Neural progenitor cell (in vitro differentiated cells): ENCODE data around the gene NAPEPLD. TPM values are rescaled to one million over a fixed set of nuclear protein-coding genes. Genes with fewer than 3 reads are reported as not detected.
"Not testable (repeated sequence)": the region's sequence is repeated elsewhere in the genome, so short reads cannot be mapped to it uniquely, and the experiment has no call there.

Experiments used
- DNase-seq: peaks from one replicate; pipeline ENCODE4 v3.0.0-alpha.2; 2016; ENCODE audit warnings: low spot score
- H2AFZ ChIP-seq: fragments of 200-600 bp; sonication (generic); replicated peaks from 2 replicates; pipeline ENCODE4 v1.6.1; 2016; ENCODE audit warnings: antibody characterized with exemption
- H3F3A ChIP-seq: fragments of 200-600 bp; sonication (generic); 2 replicates; pipeline ENCODE4 v1.6.1; 2016; ENCODE audit warnings: antibody characterized with exemption, low read depth
- H3K27ac ChIP-seq: fragments of 200-600 bp; sonication (generic); 2 replicates; pipeline ENCODE4 v1.5.1; 2016; ENCODE audit warnings: mild to moderate bottlenecking
- H3K27me3 ChIP-seq: fragments of 200-600 bp; sonication (generic); 2 replicates; pipeline ENCODE4 v1.6.1; 2016; ENCODE audit warnings: mild to moderate bottlenecking, moderate library complexity
- H3K36me3 ChIP-seq: fragments of 200-600 bp; sonication (generic); 2 replicates; pipeline ENCODE4 v1.5.1; 2016
- H3K4me1 ChIP-seq: fragments of 200-600 bp; sonication (generic); 2 replicates; pipeline ENCODE4 v1.6.1; 2016; ENCODE audit warnings: mixed run types
- H3K4me2 ChIP-seq: fragments of 200-600 bp; sonication (generic); 2 replicates; pipeline ENCODE4 v1.6.1; 2016
- H3K4me3 ChIP-seq: fragments of 200-600 bp; sonication (generic); 2 replicates; pipeline ENCODE4 v1.5.1; 2016
- H3K79me2 ChIP-seq: fragments of 200-600 bp; sonication (generic); 2 replicates; pipeline ENCODE4 v1.6.1; 2016; ENCODE audit warnings: low read depth
- H3K9ac ChIP-seq: fragments of 200-600 bp; sonication (generic); 2 replicates; pipeline ENCODE4 v1.6.1; 2016
- H3K9me3 ChIP-seq: fragments of 200-600 bp; sonication (generic); 2 replicates; pipeline ENCODE4 v1.5.1; 2016; ENCODE audit warnings: low read depth
- H4K20me1 ChIP-seq: fragments of 200-600 bp; sonication (generic); 2 replicates; pipeline ENCODE4 v1.6.1; 2016; ENCODE audit warnings: low read depth
- H3K27ac Mint-ChIP-seq: 3 replicates; pipeline ENCODE4 v1.8.0; 2021; ENCODE audit warnings: mixed read lengths
- H3K27me3 Mint-ChIP-seq: 2 replicates; pipeline ENCODE4 v1.8.0; 2022; ENCODE audit warnings: low read depth, mild to moderate bottlenecking, inconsistent platforms, moderate library complexity, mixed read lengths; ENCODE audit not compliant: insufficient read depth
- H3K36me3 Mint-ChIP-seq: 3 replicates; pipeline ENCODE4 v1.8.0; 2021; ENCODE audit warnings: mixed read lengths
- H3K4me1 Mint-ChIP-seq: 3 replicates; pipeline ENCODE4 v1.8.0; 2021; ENCODE audit warnings: mixed read lengths
- H3K4me3 Mint-ChIP-seq: 3 replicates; pipeline ENCODE4 v1.8.0; 2021; ENCODE audit warnings: mild to moderate bottlenecking, moderate library complexity, mixed read lengths
- H3K9me3 Mint-ChIP-seq: 3 replicates; pipeline ENCODE4 v1.8.0; 2020; ENCODE audit warnings: mixed read lengths
- CTCF ChIP-seq: fragments of 200-600 bp; sonication (generic); IDR thresholded peaks from 2 replicates; pipeline ENCODE4 v1.5.1; 2017; ENCODE audit warnings: antibody characterized with exemption, mild to moderate bottlenecking
- EZH2 ChIP-seq: fragments of 200-600 bp; sonication (generic); IDR thresholded peaks from 2 replicates; pipeline ENCODE4 v1.6.1; 2017; ENCODE audit warnings: antibody characterized with exemption, mild to moderate bottlenecking, moderate library complexity
- EZH2phosphoT487 ChIP-seq: fragments of 200-600 bp; sonication (generic); IDR thresholded peaks from 2 replicates; pipeline ENCODE4 v1.6.1; 2017; ENCODE audit warnings: antibody characterized with exemption
- total RNA-seq: library from RNA; depleted of rRNA; stranded (reverse); fragments of >200 nt; gene quantifications from 2 replicates; pipeline ENCODE4 v1.2.3, GENCODE V29; 2015; ENCODE audit warnings: low replicate concordance

Gene NAPEPLD
- total RNA-seq, 1 donor from 2014 or later, result 13.3 TPM

- H3K36me3 ChIP-seq, result no peaks in the 10 kb centered on the region
- Mint-ChIP-seq H3K27me3 (no peaks in the 10 kb centered on the region), H3K36me3 (peaks cover 28% of the 10 kb centered on the region), H3K4me1 (no peaks in the 10 kb centered on the region), H3K4me3 (no peak overlapping the region), H3K27ac (no peak overlapping the region), H3K9me3 (peaks cover under 1% of the 10 kb centered on the region)
- no peaks in the 10 kb centered on the region for H3K9me3 ChIP-seq
- no peaks in the 10 kb centered on the region for H3K27me3 ChIP-seq
- H3K9ac ChIP-seq, result no peak overlapping the region
- no peak overlapping the region for H3K27ac ChIP-seq
- no peaks in the 10 kb centered on the region for H3K79me2 ChIP-seq
- DNase-seq, result no peak
- no peak overlapping the region for H3K4me3 ChIP-seq
- H3F3A ChIP-seq, result no peaks in the 10 kb centered on the region
- no peak overlapping the region for H3K4me2 ChIP-seq
- no peak overlapping the region for H2AFZ ChIP-seq
- H3K4me1 ChIP-seq, result no peaks in the 10 kb centered on the region
- no peaks in the 10 kb centered on the region for H4K20me1 ChIP-seq
- TF ChIP-seq CTCF (no peak), EZH2phosphoT487 (no peak), EZH2 (no peak)
Observed at GRCh38 chr7:103114576-103115008, 34.3 kb downstream of the NAPEPLD start.

- Histone ChIP-seq H3K79me2 (no peaks in the 10 kb centered on the region), H3K27me3 (no peaks in the 10 kb centered on the region), H3K4me2 (no peak overlapping the region), H3K4me3 (no peak overlapping the region), H4K20me1 (no peaks in the 10 kb centered on the region), H3K4me1 (no peaks in the 10 kb centered on the region), H3K9ac (no peak overlapping the region), H3K27ac (no peak overlapping the region), H3F3A (no peaks in the 10 kb centered on the region), H3K9me3 (no peaks in the 10 kb centered on the region), H2AFZ (no peak overlapping the region), H3K36me3 (no peaks in the 10 kb centered on the region)
- TF ChIP-seq EZH2, result no peak
- TF ChIP-seq EZH2phosphoT487, result no peak
- TF ChIP-seq CTCF, result no peak
- Mint-ChIP-seq H3K27ac (no peak overlapping the region), H3K9me3 (peaks cover 6% of the 10 kb centered on the region), H3K4me1 (no peaks in the 10 kb centered on the region), H3K27me3 (no peaks in the 10 kb centered on the region), H3K36me3 (peaks cover 38% of the 10 kb centered on the region), H3K4me3 (no peak overlapping the region)
- no peak for DNase-seq
Observed at GRCh38 chr7:103113164-103113563, 35.7 kb downstream of the NAPEPLD start.

- H3K4me1 ChIP-seq, H3K4me3 Mint-ChIP-seq, H3K27ac ChIP-seq, H3K36me3 ChIP-seq, H3K4me3 ChIP-seq, H3K27me3 ChIP-seq, H2AFZ ChIP-seq, H3K9me3 ChIP-seq, H3K27me3 Mint-ChIP-seq, H3K9me3 Mint-ChIP-seq, H3K79me2 ChIP-seq, H3K9ac ChIP-seq, H3K4me2 ChIP-seq, DNase-seq, H3F3A ChIP-seq, H4K20me1 ChIP-seq: not testable (repeated sequence)
- Mint-ChIP-seq H3K36me3 (peaks cover 34% of the 10 kb centered on the region), H3K4me1 (peaks cover 23% of the 10 kb centered on the region), H3K27ac (peak overlapping the region; percentile 85)
Observed at GRCh38 chr7:103106703-103107070, 42.2 kb downstream of the NAPEPLD start.

GRCh38 chr7:103106005-103106702, 42.7 kb downstream of the NAPEPLD start:
- Histone ChIP-seq H3K4me2 (no peak overlapping the region), H3F3A (peaks cover 7% of the 10 kb centered on the region), H3K4me1 (no peaks in the 10 kb centered on the region), H3K9me3 (no peaks in the 10 kb centered on the region), H3K79me2 (no peaks in the 10 kb centered on the region), H2AFZ (no peak overlapping the region), H4K20me1 (no peaks in the 10 kb centered on the region), H3K9ac (no peak overlapping the region), H3K4me3 (no peak overlapping the region), H3K36me3 (no peaks in the 10 kb centered on the region), H3K27ac (no peak overlapping the region), H3K27me3 (no peaks in the 10 kb centered on the region)
- Mint-ChIP-seq H3K9me3 (peaks cover 6% of the 10 kb centered on the region), H3K4me3 (no peak overlapping the region), H3K27me3 (no peaks in the 10 kb centered on the region), H3K36me3 (peaks cover 32% of the 10 kb centered on the region), H3K4me1 (peaks cover 23% of the 10 kb centered on the region), H3K27ac (peak overlapping the region; percentile 85)
- peak; percentile 9 for DNase-seq
- no peak for TF ChIP-seq CTCF
- no peak for TF ChIP-seq EZH2phosphoT487
- no peak for TF ChIP-seq EZH2
